B cell (primary cell): ENCODE measurements around the gene AHNAK. TPM values are rescaled to one million over a fixed set of nuclear protein-coding genes. Genes with fewer than 3 reads are reported as not detected.

Experiments used
- ATAC-seq: fragments of 200-7000 bp; cut with Tn5 transposase; one replicate; pipeline ENCODE4 v1.10.0; 2021; ENCODE audit warnings: low read depth, mild to moderate bottlenecking, moderate number of reproducible peaks, moderate library complexity
- CTCF ChIA-PET: fragments of 350-600 bp; sonication (Branson Sonifier 250); formaldehyde crosslinking; loops from one replicate; lab custom pipeline; 2021; ENCODE audit warnings: antibody characterized with exemption, inconsistent platforms; lab: Charles Lee
- POLR2A ChIA-PET: fragments of 350-600 bp; sonication (Branson Sonifier 250); formaldehyde crosslinking; loops from one replicate; lab custom pipeline; 2021; ENCODE audit warnings: antibody characterized with exemption; lab: Charles Lee
- DNase-seq: peaks from one replicate; pipeline ENCODE4 v3.0.0; 2013
- H2AFZ ChIP-seq: 2 replicates; pipeline ENCODE4 v1.6.1; 2012; ENCODE audit warnings: mild to moderate bottlenecking, low read depth, low read length; ENCODE audit not compliant: insufficient read depth, poor library complexity, severe bottlenecking
- H3K27ac ChIP-seq, 2 donors: 1 replicate in 1 of 2; 2 replicates in 1 of 2; pipeline ENCODE4 v1.5.1; 2012 to 2013; ENCODE audit warnings: low read length in 2 of 2, mild to moderate bottlenecking in 2 of 2, moderate library complexity in 1 of 2
- H3K27me3 ChIP-seq, 4 experiments: fragments of 200-600 bp in 1 of 4; sonication (generic) in 1 of 4; replicated peaks in 1 of 4; 1 replicate in 2 of 4; 2 replicates in 2 of 4; pipeline versions ENCODE4 v1.6.1 to v1.7.0; 2013 to 2016; ENCODE audit warnings: low read length in 3 of 4, mild to moderate bottlenecking in 2 of 4, mixed read lengths in 1 of 4, moderate library complexity in 1 of 4; ENCODE audit not compliant: insufficient read depth in 4 of 4, control insufficient read depth in 3 of 4; ENCODE audit errors: control extremely low read depth in 1 of 4
- H3K36me3 ChIP-seq, 2 experiments: replicated peaks in 1 of 2; 1 replicate in 1 of 2; 2 replicates in 1 of 2; pipeline versions ENCODE4 v1.6.1 to v1.7.1; 2013; ENCODE audit warnings: low read length in 1 of 2; ENCODE audit not compliant: insufficient read depth in 2 of 2, control insufficient read depth in 1 of 2; ENCODE audit errors: control extremely low read depth in 1 of 2, extremely low read depth in 1 of 2
- H3K4me1 ChIP-seq, 2 donors: fragments of 200-600 bp in 1 of 2; sonication (generic) in 1 of 2; 1 replicate in 1 of 2; 2 replicates in 1 of 2; pipeline versions ENCODE4 v1.5.1 to v1.6.1; 2013 to 2017; ENCODE audit warnings: low read length in 2 of 2; ENCODE audit not compliant: control insufficient read depth in 2 of 2, insufficient read depth in 2 of 2
- H3K4me2 ChIP-seq: replicated peaks from 2 replicates; pipeline ENCODE3; 2012; ENCODE audit warnings: mild to moderate bottlenecking, low read depth, low read length; ENCODE audit not compliant: poor library complexity, severe bottlenecking
- H3K4me3 ChIP-seq, 5 experiments: fragments of 200-600 bp in 1 of 5; sonication (generic) in 1 of 5; 1 replicate in 3 of 5; 2 replicates in 2 of 5; pipeline versions ENCODE4 v1.5.1 to v1.7.0; 2011 to 2016; ENCODE audit warnings: low read length in 4 of 5, mild to moderate bottlenecking in 4 of 5, low read depth in 2 of 5, control low read depth in 1 of 5, moderate library complexity in 1 of 5; ENCODE audit not compliant: insufficient read depth in 1 of 5; ENCODE audit errors: control extremely low read depth in 1 of 5, extremely low read depth in 1 of 5
- H3K79me2 ChIP-seq: fragments of 200-600 bp; sonication (generic); one replicate; pipeline ENCODE4 v1.6.0; 2016; ENCODE audit warnings: low read length; ENCODE audit not compliant: control insufficient read depth, insufficient read depth
- H3K9ac ChIP-seq: fragments of 200-600 bp; sonication (generic); 2 replicates; pipeline ENCODE4 v1.6.1; 2017; ENCODE audit warnings: mild to moderate bottlenecking, low read length, moderate library complexity
- H3K9me3 ChIP-seq, 3 donors: one replicate each; pipeline versions ENCODE4 v1.6.1 to v1.7.1; 2013; ENCODE audit warnings: low read length in 2 of 3; ENCODE audit not compliant: control insufficient read depth in 2 of 3, insufficient read depth in 1 of 3; ENCODE audit errors: control extremely low read depth in 1 of 3
- H4K20me1 ChIP-seq: 2 replicates; pipeline ENCODE4 v1.6.0; 2012; ENCODE audit warnings: mild to moderate bottlenecking, low read length; ENCODE audit not compliant: insufficient read depth, control insufficient read depth, poor library complexity, severe bottlenecking
- H3K27ac Mint-ChIP-seq: one replicate; pipeline ENCODE4 v1.8.0; 2021; ENCODE audit warnings: mixed read lengths
- H3K27me3 Mint-ChIP-seq: one replicate; pipeline ENCODE4 v1.8.0; 2021; ENCODE audit warnings: mixed read lengths
- H3K4me1 Mint-ChIP-seq: one replicate; pipeline ENCODE4 v1.8.0; 2021; ENCODE audit warnings: mixed read lengths
- H3K4me3 Mint-ChIP-seq: one replicate; pipeline ENCODE4 v1.8.0; 2021; ENCODE audit warnings: mixed read lengths
- H3K9me3 Mint-ChIP-seq: one replicate; pipeline ENCODE4 v1.8.0; 2022; ENCODE audit warnings: mixed read lengths; ENCODE audit not compliant: insufficient read depth
- CTCF ChIP-seq: fragments of 200-600 bp; IDR thresholded peaks from one replicate; pipeline ENCODE4 v1.8.0; 2022; ENCODE audit warnings: antibody characterized with exemption, mild to moderate bottlenecking
- EZH2 ChIP-seq: IDR thresholded peaks from 2 replicates; pipeline ENCODE4 v1.6.1; 2012; ENCODE audit warnings: borderline replicate concordance, low read depth, mild to moderate bottlenecking, moderate library complexity, low read length; ENCODE audit not compliant: insufficient read depth, poor library complexity, severe bottlenecking
- WGBS: methylation state at CpG from one replicate; pipeline ENCODE4 v1.1.5; 2013; ENCODE audit warnings: missing lambda C conversion rate; ENCODE audit not compliant: insufficient coverage; 5-methylcytosine and 5-hydroxymethylcytosine counted together
- intact Hi-C: fragments of 100-400 bp; cut with micrococcal nuclease; formaldehyde crosslinking; loops from one replicate; pipeline ENCODE4 v1.10.0; 2022
- polyA plus RNA-seq: library from polyadenylated mRNA; depleted of rRNA; stranded (reverse); fragments of >200 nt; gene quantifications from 2 replicates; pipeline ENCODE4 v1.2.3, GENCODE V29; 2012
- total RNA-seq, 2 donors: library from RNA; stranded (reverse); fragments of 120-200 nt in 1 of 2; gene quantifications; 1 replicate in 1 of 2; 2 replicates in 1 of 2; pipeline versions ENCODE4 v1.2.3 to v1.2.4, GENCODE V29; 2013 to 2022

AHNAK gene
- total and polyA plus RNA-seq, 2 donors (not counting 1 experiment from before 2014, with no cell fraction given): 63.7 to 229 TPM

- H3K4me3 ChIP-seq: no peak overlapping the region
- CTCF ChIA-PET: interaction anchor here (0.8 to 1.4 kb wide), 7 partner anchors 10 to 489 kb away, joined by 3 to 5 read pairs (median 3); partner anchors contain the start of gene SLC3A2
- TF ChIP-seq EZH2: no peak
- TF ChIP-seq CTCF: no peak
- H2AFZ ChIP-seq: no peak overlapping the region
- Mint-ChIP-seq H3K4me1 (peaks cover 2% of the 10 kb centered on the region), H3K4me3 (no peak overlapping the region), H3K27me3 (no peaks in the 10 kb centered on the region), H3K27ac (no peak overlapping the region), H3K9me3 (no peaks in the 10 kb centered on the region)
- no peaks in the 10 kb centered on the region for H3K36me3 ChIP-seq
- H3K9ac ChIP-seq: no peak overlapping the region
- no peaks in the 10 kb centered on the region for H3K79me2 ChIP-seq
- intact Hi-C loops: loop anchor here (10.0 kb wide), 1 partner anchor 393 kb away; the partner anchor contains the start of gene TMEM179B
- H3K4me1 ChIP-seq: no peaks in the 10 kb centered on the region
- ATAC-seq (no peak), DNase-seq (no peak)
- POLR2A ChIA-PET: no interaction called here
- H4K20me1 ChIP-seq: no peaks in the 10 kb centered on the region
- no peak overlapping the region for H3K4me2 ChIP-seq
- H3K27ac ChIP-seq: no peak overlapping the region
- no peaks in the 10 kb centered on the region for H3K27me3 ChIP-seq
- H3K9me3 ChIP-seq: no peaks in the 10 kb centered on the region
- WGBS: 94% methylated on average over 12 of the region's 16 CpGs
Observed at GRCh38 chr11:62391642-62392425, 154.8 kb downstream of the AHNAK start.

- no peak for ATAC-seq
- Histone ChIP-seq H3K9me3 (no peaks in the 10 kb centered on the region), H3K27ac (no peak overlapping the region), H3K4me3 (no peak overlapping the region), H3K36me3 (no peaks in the 10 kb centered on the region), H2AFZ (no peak overlapping the region), H4K20me1 (no peaks in the 10 kb centered on the region), H3K4me2 (no peak overlapping the region), H3K27me3 (no peaks in the 10 kb centered on the region), H3K79me2 (no peaks in the 10 kb centered on the region), H3K4me1 (no peaks in the 10 kb centered on the region), H3K9ac (no peak overlapping the region)
- CTCF ChIA-PET: interaction anchor here (0.5 to 1.4 kb wide), 7 partner anchors 9 to 456 kb away, joined by 3 to 5 read pairs (median 3); no protein-coding TSS in a partner anchor
- WGBS: no CpG with 5 or more reads among the region's 1 CpG
- TF ChIP-seq CTCF: no peak
- no peak for TF ChIP-seq EZH2
- POLR2A ChIA-PET: no interaction called here
- DNase-seq: no peak
- H3K27ac Mint-ChIP-seq: no peak overlapping the region
- H3K4me1 Mint-ChIP-seq: peaks cover 2% of the 10 kb centered on the region
- no peaks in the 10 kb centered on the region for H3K9me3 Mint-ChIP-seq
- H3K27me3 Mint-ChIP-seq: no peaks in the 10 kb centered on the region
- H3K4me3 Mint-ChIP-seq: no peak overlapping the region
- intact Hi-C loops: loop anchor here (10.0 kb wide), 1 partner anchor 394 kb away; the partner anchor contains the start of gene TMEM179B
Observed at GRCh38 chr11:62390722-62391121, 155.9 kb downstream of the AHNAK start.
